Stomach smooth muscle (tissue), 2 donors: ENCODE results near the gene C16orf89.
"Not testable (repeated sequence)": the region's sequence is repeated elsewhere in the genome, so short reads cannot be mapped to it uniquely, and the experiment has no call there.

Experiments used
- H3K27ac ChIP-seq: one replicate; pipeline ENCODE4 v1.7.0; 2013; ENCODE audit warnings: mild to moderate bottlenecking, low read length, inconsistent platforms
- H3K27me3 ChIP-seq, 2 donors: one replicate each; pipeline ENCODE4 v1.7.0; 2013; ENCODE audit warnings: low read length in 2 of 2; ENCODE audit not compliant: insufficient read depth in 2 of 2, control insufficient read depth in 1 of 2
- H3K36me3 ChIP-seq, 2 donors: one replicate each; pipeline ENCODE4 v1.7.0; 2013; ENCODE audit warnings: low read length in 2 of 2; ENCODE audit not compliant: control insufficient read depth in 2 of 2, insufficient read depth in 2 of 2
- H3K4me1 ChIP-seq: one replicate; pipeline ENCODE4 v1.7.0; 2013; ENCODE audit warnings: low read length; ENCODE audit not compliant: control insufficient read depth, insufficient read depth
- H3K4me3 ChIP-seq, 2 donors: one replicate each; pipeline ENCODE4 v1.7.0; 2013; ENCODE audit warnings: low read length in 2 of 2
- H3K9ac ChIP-seq, 2 donors: one replicate each; pipeline ENCODE4 v1.7.0; 2013; ENCODE audit warnings: low read length in 2 of 2, mild to moderate bottlenecking in 1 of 2
- H3K9me3 ChIP-seq, 2 donors: one replicate each; pipeline ENCODE4 v1.7.0; 2013; ENCODE audit warnings: low read length in 2 of 2; ENCODE audit not compliant: control insufficient read depth in 2 of 2
- donor health status: healthy.
- donor health status: Pancreatic carcinoma.

The C16orf89 gene

GRCh38 chr16:5080996-5081395, 15.2 kb upstream of the C16orf89 start:
- not testable (repeated sequence) for H3K9ac ChIP-seq, H3K4me3 ChIP-seq, H3K4me1 ChIP-seq, H3K27me3 ChIP-seq, H3K27ac ChIP-seq, H3K9me3 ChIP-seq
- peaks cover 0 to 13% of the 10 kb centered on the region in 2 donors for H3K36me3 ChIP-seq

GRCh38 chr16:5080461-5080860, 14.7 kb upstream of the C16orf89 start:
- not testable (repeated sequence) for H3K4me3 ChIP-seq, H3K9ac ChIP-seq, H3K9me3 ChIP-seq, H3K27ac ChIP-seq, H3K27me3 ChIP-seq, H3K4me1 ChIP-seq
- peaks cover 0 to 18% of the 10 kb centered on the region in 2 donors for H3K36me3 ChIP-seq

GRCh38 chr16:5078626-5079025, 12.9 kb upstream of the C16orf89 start:
- Histone ChIP-seq H3K27ac (no peak overlapping the region), H3K36me3 (peaks cover 0 to 24% of the 10 kb centered on the region in 2 donors), H3K27me3 (no peaks in the 10 kb centered on the region)

GRCh38 chr16:5077304-5077703, 11.5 kb upstream of the C16orf89 start:
- Histone ChIP-seq H3K4me3 (no peak overlapping the region), H3K27ac (no peak overlapping the region), H3K4me1 (peaks cover 5% of the 10 kb centered on the region), H3K36me3 (peaks cover 0 to 22% of the 10 kb centered on the region in 2 donors), H3K9ac (no peak overlapping the region), H3K9me3 (no peaks in the 10 kb centered on the region), H3K27me3 (no peaks in the 10 kb centered on the region)

More at GRCh38 chr16:5078626-5079025, 12.9 kb upstream of the C16orf89 start:
- Histone ChIP-seq H3K9ac (no peak overlapping the region), H3K4me1 (no peaks in the 10 kb centered on the region), H3K4me3 (no peak overlapping the region), H3K9me3 (no peaks in the 10 kb centered on the region)

GRCh38 chr16:5075637-5076036, 9.9 kb upstream of the C16orf89 start:
- Histone ChIP-seq H3K36me3 (peaks cover 0 to 22% of the 10 kb centered on the region in 2 donors), H3K9me3 (no peaks in the 10 kb centered on the region), H3K4me3 (no peak overlapping the region), H3K27ac (no peak overlapping the region), H3K4me1 (peaks cover 17% of the 10 kb centered on the region), H3K27me3 (no peaks in the 10 kb centered on the region), H3K9ac (no peak overlapping the region)

GRCh38 chr16:5073771-5074170, 8.0 kb upstream of the C16orf89 start:
- not testable (repeated sequence) for H3K4me3 ChIP-seq, H3K27ac ChIP-seq, H3K27me3 ChIP-seq, H3K9me3 ChIP-seq, H3K9ac ChIP-seq
- H3K4me1 ChIP-seq, result peaks cover 17% of the 10 kb centered on the region
- H3K36me3 ChIP-seq, result peaks cover 0 to 22% of the 10 kb centered on the region in 2 donors

- Histone ChIP-seq H3K9ac (no peak overlapping the region), H3K9me3 (no peaks in the 10 kb centered on the region), H3K4me1 (peaks cover 17% of the 10 kb centered on the region), H3K36me3 (peaks cover 0 to 22% of the 10 kb centered on the region in 2 donors), H3K4me3 (no peak overlapping the region), H3K27ac (no peak overlapping the region), H3K27me3 (no peaks in the 10 kb centered on the region)
Measured at GRCh38 chr16:5073279-5073629, 7.5 kb upstream of the C16orf89 start.

- Histone ChIP-seq H3K9ac (peak overlapping the region; percentile 18 to 75), H3K27ac (peak overlapping the region; percentile 84), H3K27me3 (no peaks in the 10 kb centered on the region), H3K4me3 (peak overlapping the region; percentile 73 to 89), H3K4me1 (peaks cover 17% of the 10 kb centered on the region), H3K9me3 (no peaks in the 10 kb centered on the region), H3K36me3 (peaks cover 0 to 22% of the 10 kb centered on the region in 2 donors)
Measured at GRCh38 chr16:5072334-5073278, 6.8 kb upstream of the C16orf89 start.

- Histone ChIP-seq H3K27ac (peak within 1 kb of the TSS; percentile 84), H3K9ac (peak within 1 kb of the TSS; percentile 18 to 75), H3K9me3 (no peaks in the 10 kb centered on the region), H3K27me3 (no peaks in the 10 kb centered on the region), H3K4me3 (peak within 1 kb of the TSS; percentile 73 to 89), H3K36me3 (peaks cover 0 to 17% of the 10 kb centered on the region in 2 donors), H3K4me1 (peaks cover 17% of the 10 kb centered on the region)
Measured at GRCh38 chr16:5071681-5072333, 6.1 kb upstream of the C16orf89 start, which contains the start of gene ALG1. ALG1 (plus strand) TSS chr16:5071843; CDS start chr16:5071850, 7 bp downstream.

- peaks cover 0 to 14% of the 10 kb centered on the region in 2 donors for H3K36me3 ChIP-seq
- peak overlapping the region; percentile 73 to 89 for H3K4me3 ChIP-seq
- no peaks in the 10 kb centered on the region for H3K9me3 ChIP-seq
- H3K4me1 ChIP-seq, result peaks cover 17% of the 10 kb centered on the region
- no peaks in the 10 kb centered on the region for H3K27me3 ChIP-seq
- peak overlapping the region; percentile 18 to 75 for H3K9ac ChIP-seq
- H3K27ac ChIP-seq, result peak overlapping the region; percentile 84
Measured at GRCh38 chr16:5071341-5071680, 5.6 kb upstream of the C16orf89 start.
